GM12878 (cell line): ENCODE measurements around the gene TTLL4. TPM values are rescaled to one million over a fixed set of nuclear protein-coding genes. Genes with fewer than 3 reads are reported as not detected.

Source experiments
- BACH1 ChIP-seq: fragments of 450-650 bp; IDR thresholded peaks from 2 replicates; pipeline ENCODE4 v1.6.1; 2017; ENCODE audit warnings: mild to moderate bottlenecking, borderline replicate concordance
- CHD4 ChIP-seq: fragments of 200-600 bp; sonication (generic); IDR thresholded peaks from 2 replicates; pipeline ENCODE4 v1.6.1; 2016; ENCODE audit warnings: mild to moderate bottlenecking
- EGR1 ChIP-seq, 2 experiments: IDR thresholded peaks; 1 replicate in 1 of 2; 2 replicates in 1 of 2; pipeline ENCODE4 v1.6.1; 2011 to 2012; ENCODE audit warnings: low read depth in 2 of 2, low read length in 2 of 2, borderline replicate concordance in 1 of 2, mild to moderate bottlenecking in 1 of 2, moderate library complexity in 1 of 2
- ELK1 ChIP-seq: IDR thresholded peaks from 2 replicates; pipeline ENCODE4 v1.6.1; 2012; ENCODE audit warnings: low read depth, low read length, improper control_type of control experiment
- JUND ChIP-seq: IDR thresholded peaks from 2 replicates; pipeline ENCODE4 v1.6.1; 2012; ENCODE audit warnings: low read depth, mild to moderate bottlenecking, low read length, improper control_type of control experiment, moderate library complexity
- MEF2A ChIP-seq: IDR thresholded peaks from 2 replicates; pipeline ENCODE4 v1.6.1; 2011; ENCODE audit warnings: low read depth, mild to moderate bottlenecking, low read length, moderate library complexity; ENCODE audit not compliant: insufficient read depth
- NFYA ChIP-seq: IDR thresholded peaks from 2 replicates; pipeline ENCODE4 v1.6.1; 2011; ENCODE audit warnings: low read depth, mild to moderate bottlenecking, low read length, improper control_type of control experiment, borderline replicate concordance
- PML ChIP-seq: IDR thresholded peaks from 2 replicates; pipeline ENCODE4 v1.6.1; 2012; ENCODE audit warnings: low read length, inconsistent platforms
- RELB ChIP-seq: fragments of 450-650 bp; IDR thresholded peaks from 2 replicates; pipeline ENCODE4 v1.6.1; 2017; ENCODE audit warnings: low read depth, mild to moderate bottlenecking, moderate library complexity
- STAT3 ChIP-seq: IDR thresholded peaks from 2 replicates; pipeline ENCODE4 v1.6.1; 2011; ENCODE audit warnings: low read depth, low read length, improper control_type of control experiment
- TCF3 ChIP-seq: IDR thresholded peaks from 2 replicates; pipeline ENCODE4 v1.6.1; 2012; ENCODE audit warnings: low read depth, mild to moderate bottlenecking, low read length, borderline replicate concordance; ENCODE audit not compliant: insufficient read depth
- ZBED1 ChIP-seq: IDR thresholded peaks from 2 replicates; pipeline ENCODE4 v1.6.1; 2016; ENCODE audit warnings: borderline replicate concordance
- polyA plus RNA-seq, 11 experiments: library from polyadenylated mRNA; depleted of rRNA in 4 of 11; unstranded in 6 of 11; stranded (reverse) in 5 of 11; fragments of >200 nt; fragmentation: Nextera tagmentation in 4 of 11; fragmentation: Illumina TruSeq in 1 of 11; extraction: Ambion mirVana in 4 of 11; extraction: Trizol in 1 of 11; gene quantifications; 1 replicate in 1 of 11; 2 replicates in 10 of 11; pipeline versions ENCODE4 v1.2.1 to v1.2.3, GENCODE V29; 2011 to 2016; ENCODE audit warnings: inconsistent platforms in 2 of 11, missing spikeins in 2 of 11, low read depth in 1 of 11
- total RNA-seq, 4 experiments: library from RNA; depleted of rRNA in 3 of 4; stranded (reverse); fragments of >200 nt in 3 of 4; fragmentation: Illumina TruSeq in 1 of 4; extraction: Trizol in 1 of 4; gene quantifications; 2 replicates each; pipeline versions ENCODE4 v1.2.1 to v1.2.3, GENCODE V29; 2013 to 2021
- TF ChIP-seq, protein P1 (sequence below): fragments of 450-650 bp; IDR thresholded peaks from 2 replicates; pipeline ENCODE4 v1.6.1; 2017; ENCODE audit warnings: antibody characterized with exemption, mild to moderate bottlenecking, moderate library complexity
- TF ChIP-seq, protein P2 (sequence below): IDR thresholded peaks from 2 replicates; pipeline ENCODE4 v1.6.1; 2011; ENCODE audit warnings: low read depth, low read length, improper control_type of control experiment, borderline replicate concordance
- TF ChIP-seq, protein P3 (sequence below): fragments of 150-350 bp; IDR thresholded peaks from 2 replicates; pipeline ENCODE4 v1.6.1; 2016; ENCODE audit warnings: low read depth, low read length
- TF ChIP-seq, protein P4 (sequence below): IDR thresholded peaks from 2 replicates; pipeline ENCODE4 v1.6.1; 2011; ENCODE audit warnings: low read depth, mild to moderate bottlenecking, low read length, moderate library complexity, borderline replicate concordance; ENCODE audit errors: extremely low read depth

Gene TTLL4
- total and polyA plus RNA-seq, 10 of the 15 experiments (the other 5 are each of a cell fraction or from before 2014, with no cell fraction given) = 16.6 to 63.1 (median 32.9) TPM

- TF ChIP-seq, protein P1, sequence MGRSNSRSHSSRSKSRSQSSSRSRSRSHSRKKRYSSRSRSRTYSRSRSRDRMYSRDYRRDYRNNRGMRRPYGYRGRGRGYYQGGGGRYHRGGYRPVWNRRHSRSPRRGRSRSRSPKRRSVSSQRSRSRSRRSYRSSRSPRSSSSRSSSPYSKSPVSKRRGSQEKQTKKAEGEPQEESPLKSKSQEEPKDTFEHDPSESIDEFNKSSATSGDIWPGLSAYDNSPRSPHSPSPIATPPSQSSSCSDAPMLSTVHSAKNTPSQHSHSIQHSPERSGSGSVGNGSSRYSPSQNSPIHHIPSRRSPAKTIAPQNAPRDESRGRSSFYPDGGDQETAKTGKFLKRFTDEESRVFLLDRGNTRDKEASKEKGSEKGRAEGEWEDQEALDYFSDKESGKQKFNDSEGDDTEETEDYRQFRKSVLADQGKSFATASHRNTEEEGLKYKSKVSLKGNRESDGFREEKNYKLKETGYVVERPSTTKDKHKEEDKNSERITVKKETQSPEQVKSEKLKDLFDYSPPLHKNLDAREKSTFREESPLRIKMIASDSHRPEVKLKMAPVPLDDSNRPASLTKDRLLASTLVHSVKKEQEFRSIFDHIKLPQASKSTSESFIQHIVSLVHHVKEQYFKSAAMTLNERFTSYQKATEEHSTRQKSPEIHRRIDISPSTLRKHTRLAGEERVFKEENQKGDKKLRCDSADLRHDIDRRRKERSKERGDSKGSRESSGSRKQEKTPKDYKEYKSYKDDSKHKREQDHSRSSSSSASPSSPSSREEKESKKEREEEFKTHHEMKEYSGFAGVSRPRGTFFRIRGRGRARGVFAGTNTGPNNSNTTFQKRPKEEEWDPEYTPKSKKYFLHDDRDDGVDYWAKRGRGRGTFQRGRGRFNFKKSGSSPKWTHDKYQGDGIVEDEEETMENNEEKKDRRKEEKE = no peak
- TF ChIP-seq NFYA (no peak), JUND (no peak), EGR1 (IDR thresholded peaks at IDR 0.05; ENCODE audit: borderline replicate concordance in 1 of 2, low read depth in 2 of 2, low read length in 2 of 2) (peak; percentile 51 to 56; a peak in 2 of 3 replicates), ZBED1 (no peak), STAT3 (no peak), MEF2A (no peak), TCF3 (no peak; the same call in 1 of the 2 replicates), CHD4 (no peak), ELK1 (0 out of 2 replicates have a peak, but pooled peaks have one; percentile 21), PML (no peak), BACH1 (peak; percentile 99), RELB (no peak; the same call in 1 of the 2 replicates)
- TF ChIP-seq, protein P2, sequence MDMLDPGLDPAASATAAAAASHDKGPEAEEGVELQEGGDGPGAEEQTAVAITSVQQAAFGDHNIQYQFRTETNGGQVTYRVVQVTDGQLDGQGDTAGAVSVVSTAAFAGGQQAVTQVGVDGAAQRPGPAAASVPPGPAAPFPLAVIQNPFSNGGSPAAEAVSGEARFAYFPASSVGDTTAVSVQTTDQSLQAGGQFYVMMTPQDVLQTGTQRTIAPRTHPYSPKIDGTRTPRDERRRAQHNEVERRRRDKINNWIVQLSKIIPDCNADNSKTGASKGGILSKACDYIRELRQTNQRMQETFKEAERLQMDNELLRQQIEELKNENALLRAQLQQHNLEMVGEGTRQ = peak; percentile 52
- TF ChIP-seq, protein P3, sequence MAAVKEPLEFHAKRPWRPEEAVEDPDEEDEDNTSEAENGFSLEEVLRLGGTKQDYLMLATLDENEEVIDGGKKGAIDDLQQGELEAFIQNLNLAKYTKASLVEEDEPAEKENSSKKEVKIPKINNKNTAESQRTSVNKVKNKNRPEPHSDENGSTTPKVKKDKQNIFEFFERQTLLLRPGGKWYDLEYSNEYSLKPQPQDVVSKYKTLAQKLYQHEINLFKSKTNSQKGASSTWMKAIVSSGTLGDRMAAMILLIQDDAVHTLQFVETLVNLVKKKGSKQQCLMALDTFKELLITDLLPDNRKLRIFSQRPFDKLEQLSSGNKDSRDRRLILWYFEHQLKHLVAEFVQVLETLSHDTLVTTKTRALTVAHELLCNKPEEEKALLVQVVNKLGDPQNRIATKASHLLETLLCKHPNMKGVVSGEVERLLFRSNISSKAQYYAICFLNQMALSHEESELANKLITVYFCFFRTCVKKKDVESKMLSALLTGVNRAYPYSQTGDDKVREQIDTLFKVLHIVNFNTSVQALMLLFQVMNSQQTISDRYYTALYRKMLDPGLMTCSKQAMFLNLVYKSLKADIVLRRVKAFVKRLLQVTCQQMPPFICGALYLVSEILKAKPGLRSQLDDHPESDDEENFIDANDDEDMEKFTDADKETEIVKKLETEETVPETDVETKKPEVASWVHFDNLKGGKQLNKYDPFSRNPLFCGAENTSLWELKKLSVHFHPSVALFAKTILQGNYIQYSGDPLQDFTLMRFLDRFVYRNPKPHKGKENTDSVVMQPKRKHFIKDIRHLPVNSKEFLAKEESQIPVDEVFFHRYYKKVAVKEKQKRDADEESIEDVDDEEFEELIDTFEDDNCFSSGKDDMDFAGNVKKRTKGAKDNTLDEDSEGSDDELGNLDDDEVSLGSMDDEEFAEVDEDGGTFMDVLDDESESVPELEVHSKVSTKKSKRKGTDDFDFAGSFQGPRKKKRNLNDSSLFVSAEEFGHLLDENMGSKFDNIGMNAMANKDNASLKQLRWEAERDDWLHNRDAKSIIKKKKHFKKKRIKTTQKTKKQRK = no peak
- TF ChIP-seq, protein P4, sequence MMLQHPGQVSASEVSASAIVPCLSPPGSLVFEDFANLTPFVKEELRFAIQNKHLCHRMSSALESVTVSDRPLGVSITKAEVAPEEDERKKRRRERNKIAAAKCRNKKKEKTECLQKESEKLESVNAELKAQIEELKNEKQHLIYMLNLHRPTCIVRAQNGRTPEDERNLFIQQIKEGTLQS = peak; percentile 76; the same call in 1 of the 2 replicates
These were observed at the start of gene TTLL4 (continued) for GRCh38 chr2:218710687-218711549.
